Measurements from ENCODE around the gene GRID1.

GRCh38 chr10:86304436-86304835 is 62.2 kb downstream of the GRID1 start:
- no peak for TF ChIP-seq CTCF (IDR thresholded peaks at IDR 0.05)
- no peak for TF ChIP-seq POLR2AphosphoS5 (IDR thresholded peaks at IDR 0.05)
